Right lobe of liver (tissue), 4 donors: Measurements from ENCODE around the gene LYRM9.

Source experiments
- CTCF ChIP-seq, 4 donors: fragments of 200-600 bp in 3 of 4; fragments of 450-650 bp in 1 of 4; IDR thresholded peaks; one replicate each; pipeline versions ENCODE4 v1.5.1 to v1.8.0; 2016 to 2022; ENCODE audit warnings: antibody characterized with exemption in 4 of 4, mild to moderate bottlenecking in 2 of 4
- POLR2A ChIP-seq: fragments of 450-650 bp; IDR thresholded peaks from one replicate; pipeline ENCODE4 v1.6.1; 2017; ENCODE audit warnings: antibody characterized with exemption, mild to moderate bottlenecking
- donor health status: DM: no; HTN: no; CAD: no.
- donor health status: DM: no; HTN: no; CAD: no.
- donor health status: DM: no; HTN: yes; CAD: no.

- no peak for TF ChIP-seq POLR2A
- no peak for TF ChIP-seq CTCF (IDR thresholded peaks at IDR 0.05)
Observed at GRCh38 chr17:27915709-27916108, 22.5 kb upstream of the LYRM9 start.
